Endodermal cell (in vitro differentiated cells): Measurements from ENCODE around the gene FHIP1B. TPM values are rescaled to one million over a fixed set of nuclear protein-coding genes. Genes with fewer than 3 reads are reported as not detected.

Source experiments
- DNase-seq: peaks from one replicate; pipeline ENCODE4 v3.0.0-alpha.2; 2017
- H3K27ac ChIP-seq: 2 replicates; pipeline ENCODE4 v1.5.1; 2013; ENCODE audit warnings: mild to moderate bottlenecking, low read depth, low read length, moderate library complexity
- H3K27me3 ChIP-seq: 2 replicates; pipeline ENCODE4 v1.6.1; 2013; ENCODE audit warnings: mild to moderate bottlenecking, low read length, moderate library complexity; ENCODE audit not compliant: insufficient read depth, control insufficient read depth, poor library complexity, severe bottlenecking
- H3K36me3 ChIP-seq: 2 replicates; pipeline ENCODE4 v1.7.0; 2013; ENCODE audit warnings: mild to moderate bottlenecking, low read length, moderate library complexity; ENCODE audit not compliant: control insufficient read depth, insufficient read depth
- H3K4me1 ChIP-seq: one replicate; pipeline ENCODE4 v1.7.0; 2013; ENCODE audit warnings: low read length; ENCODE audit not compliant: control insufficient read depth, insufficient read depth
- H3K4me3 ChIP-seq: 2 replicates; pipeline ENCODE4 v1.5.1; 2013; ENCODE audit warnings: mild to moderate bottlenecking, low read length, moderate library complexity
- H3K9ac ChIP-seq: 2 replicates; pipeline ENCODE4 v1.6.1; 2013; ENCODE audit warnings: mild to moderate bottlenecking, low read length, moderate library complexity; ENCODE audit not compliant: poor library complexity, severe bottlenecking; ENCODE audit errors: extremely low read depth
- H3K9me3 ChIP-seq: 2 replicates; pipeline ENCODE4 v1.6.1; 2013; ENCODE audit warnings: mild to moderate bottlenecking, low read length, moderate library complexity; ENCODE audit not compliant: control insufficient read depth
- H3K27ac Mint-ChIP-seq: 2 replicates; pipeline ENCODE4 v1.8.0; 2020; ENCODE audit warnings: mixed read lengths
- H3K27me3 Mint-ChIP-seq: 2 replicates; pipeline ENCODE4 v1.8.0; 2021; ENCODE audit warnings: mild to moderate bottlenecking, mixed read lengths; ENCODE audit not compliant: insufficient read depth
- H3K36me3 Mint-ChIP-seq: 2 replicates; pipeline ENCODE4 v1.8.0; 2020; ENCODE audit warnings: low read depth, mixed read lengths
- H3K4me1 Mint-ChIP-seq: 2 replicates; pipeline ENCODE4 v1.8.0; 2020; ENCODE audit warnings: mixed read lengths
- H3K4me3 Mint-ChIP-seq: 2 replicates; pipeline ENCODE4 v1.8.0; 2020; ENCODE audit warnings: mild to moderate bottlenecking, moderate library complexity, mixed read lengths
- H3K9me3 Mint-ChIP-seq: 2 replicates; pipeline ENCODE4 v1.8.0; 2020; ENCODE audit warnings: mild to moderate bottlenecking, mixed read lengths
- CTCF ChIP-seq: fragments of 200-600 bp; sonication (generic); conservative IDR thresholded peaks from 2 replicates; pipeline ENCODE4 v1.5.0; 2021; ENCODE audit warnings: antibody characterized with exemption, mild to moderate bottlenecking
- WGBS, 2 experiments: methylation state at CpG; one replicate each; pipeline versions ENCODE4 v1.1.5 to v1.1.7; 2013; ENCODE audit warnings: missing lambda C conversion rate in 2 of 2, mixed read lengths in 1 of 2; ENCODE audit not compliant: insufficient coverage in 1 of 2, insufficient read length in 1 of 2; 5-methylcytosine and 5-hydroxymethylcytosine counted together
- total RNA-seq, 2 donors: library from RNA; stranded (reverse); fragmentation: NEBNext Ultra II Directional in 1 of 2; extraction: Animal tissue kit (Norgen Biotek cat#: 25700) in 1 of 2; gene quantifications; 2 replicates in 1 of 2; 3 replicates in 1 of 2; pipeline ENCODE4 v1.2.1, GENCODE V29; 2021

FHIP1B gene
- total RNA-seq, 2 donors from 2014 or later, result 45.3 to 50.6 TPM

DNA sequence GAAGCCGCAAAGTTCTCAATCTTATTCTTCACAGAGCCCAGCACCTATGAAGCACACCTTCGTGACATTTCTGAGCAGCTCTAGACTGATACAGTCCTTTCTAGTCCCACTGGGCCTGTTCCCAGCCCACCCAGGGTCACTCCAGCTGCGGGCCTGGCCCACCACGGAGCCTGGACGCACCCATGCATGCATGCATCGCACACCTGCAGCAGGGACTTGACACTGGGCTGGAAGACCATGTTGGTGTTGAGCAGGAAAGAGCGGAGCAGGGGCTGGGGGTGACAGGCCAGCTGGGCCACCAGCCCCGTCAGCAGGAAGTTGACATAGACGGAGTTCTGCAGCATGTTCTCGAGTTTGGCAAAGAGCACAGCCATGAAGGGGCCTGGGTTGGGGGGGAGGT is 19.9 kb downstream of the FHIP1B start:
- Histone ChIP-seq H3K9me3 (no peaks in the 10 kb centered on the region), H3K9ac (no peak overlapping the region), H3K4me3 (no peak overlapping the region), H3K27me3 (no peaks in the 10 kb centered on the region), H3K36me3 (peaks cover 92% of the 10 kb centered on the region), H3K27ac (no peak overlapping the region), H3K4me1 (peaks cover 12% of the 10 kb centered on the region)
- 97 to 98% methylated on average over 6 to 10 of the region's 10 CpGs for WGBS, 2 experiments
- Mint-ChIP-seq H3K4me1 (peaks cover 15% of the 10 kb centered on the region), H3K27ac (no peak overlapping the region), H3K4me3 (no peak overlapping the region), H3K27me3 (no peaks in the 10 kb centered on the region), H3K36me3 (peaks cover 48% of the 10 kb centered on the region), H3K9me3 (no peaks in the 10 kb centered on the region)
- DNase-seq, result no peak
- no peak for TF ChIP-seq CTCF

DNA sequence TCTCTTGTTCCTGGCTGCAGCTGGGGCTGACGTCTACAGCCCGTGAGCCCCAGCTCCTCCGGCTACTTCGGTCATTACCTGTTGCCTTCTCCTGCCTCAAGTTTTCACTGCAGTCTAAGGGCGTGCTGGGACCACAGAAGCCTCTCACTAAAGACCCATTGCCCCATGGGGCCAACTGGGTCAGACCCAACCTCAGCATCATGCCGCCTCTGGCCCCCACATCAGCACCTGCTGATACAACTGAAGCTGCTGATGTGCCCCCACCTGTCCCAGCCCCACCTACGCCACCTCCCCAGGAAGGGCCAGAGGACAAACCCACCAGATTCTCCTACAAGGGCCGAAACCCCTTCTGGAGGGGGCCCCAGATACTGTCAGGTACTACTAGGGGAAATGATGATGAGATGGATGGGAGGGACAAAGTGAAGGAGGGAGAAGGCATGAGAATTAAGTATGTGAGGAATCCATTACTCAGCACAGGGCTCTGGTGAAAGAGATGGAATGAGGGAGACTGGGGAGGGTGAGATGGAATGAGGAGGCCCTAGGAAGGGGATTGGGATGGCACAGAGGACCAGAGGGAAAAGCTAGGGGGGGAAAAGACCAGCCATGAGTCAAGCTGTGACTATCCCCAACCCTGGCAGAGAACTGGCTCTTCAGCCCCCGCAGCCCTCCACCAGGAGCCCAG is 24.0 kb downstream of the FHIP1B start:
- Histone ChIP-seq H3K4me3 (no peak overlapping the region), H3K27ac (no peak overlapping the region), H3K4me1 (no peaks in the 10 kb centered on the region), H3K9ac (no peak overlapping the region), H3K9me3 (no peaks in the 10 kb centered on the region), H3K27me3 (no peaks in the 10 kb centered on the region), H3K36me3 (peaks cover 97% of the 10 kb centered on the region)
- Mint-ChIP-seq H3K27me3 (no peaks in the 10 kb centered on the region), H3K4me1 (no peaks in the 10 kb centered on the region), H3K36me3 (peaks cover 36% of the 10 kb centered on the region), H3K4me3 (no peak overlapping the region), H3K9me3 (no peaks in the 10 kb centered on the region), H3K27ac (no peak overlapping the region)
- DNase-seq, result no peak
- 95 to 100% methylated on average over 1 to 9 of the region's 9 CpGs for WGBS, 2 experiments
- no peak for TF ChIP-seq CTCF

GRCh38 chr11:6209801-6210200 is 24.6 kb downstream of the FHIP1B start:
- Histone ChIP-seq H3K9me3 (no peaks in the 10 kb centered on the region), H3K27me3 (no peaks in the 10 kb centered on the region), H3K9ac (no peak overlapping the region), H3K4me1 (no peaks in the 10 kb centered on the region), H3K36me3 (peaks cover 97% of the 10 kb centered on the region), H3K4me3 (no peak overlapping the region), H3K27ac (no peak overlapping the region)
- H3K4me3 Mint-ChIP-seq, result no peak overlapping the region
- TF ChIP-seq CTCF, result no peak
- no peaks in the 10 kb centered on the region for H3K27me3 Mint-ChIP-seq
- peaks cover 34% of the 10 kb centered on the region for H3K36me3 Mint-ChIP-seq
- WGBS, 2 experiments, result 94 to 95% methylated on average over 8 to 12 of the region's 12 CpGs
- H3K27ac Mint-ChIP-seq, result no peak overlapping the region
- no peaks in the 10 kb centered on the region for H3K4me1 Mint-ChIP-seq
- DNase-seq, result no peak
- no peaks in the 10 kb centered on the region for H3K9me3 Mint-ChIP-seq
